ENCODE results near the gene MX1. TPM values are rescaled to one million over a fixed set of nuclear protein-coding genes. Genes with fewer than 3 reads are reported as not detected.
A peak's percentile ranks its signal among the peaks of the same experiment; 100 is the strongest.

Gene MX1, protein sequence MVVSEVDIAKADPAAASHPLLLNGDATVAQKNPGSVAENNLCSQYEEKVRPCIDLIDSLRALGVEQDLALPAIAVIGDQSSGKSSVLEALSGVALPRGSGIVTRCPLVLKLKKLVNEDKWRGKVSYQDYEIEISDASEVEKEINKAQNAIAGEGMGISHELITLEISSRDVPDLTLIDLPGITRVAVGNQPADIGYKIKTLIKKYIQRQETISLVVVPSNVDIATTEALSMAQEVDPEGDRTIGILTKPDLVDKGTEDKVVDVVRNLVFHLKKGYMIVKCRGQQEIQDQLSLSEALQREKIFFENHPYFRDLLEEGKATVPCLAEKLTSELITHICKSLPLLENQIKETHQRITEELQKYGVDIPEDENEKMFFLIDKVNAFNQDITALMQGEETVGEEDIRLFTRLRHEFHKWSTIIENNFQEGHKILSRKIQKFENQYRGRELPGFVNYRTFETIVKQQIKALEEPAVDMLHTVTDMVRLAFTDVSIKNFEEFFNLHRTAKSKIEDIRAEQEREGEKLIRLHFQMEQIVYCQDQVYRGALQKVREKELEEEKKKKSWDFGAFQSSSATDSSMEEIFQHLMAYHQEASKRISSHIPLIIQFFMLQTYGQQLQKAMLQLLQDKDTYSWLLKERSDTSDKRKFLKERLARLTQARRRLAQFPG
- 25.5 TPM for total RNA-seq (ENCODE audit: insufficient read depth, low replicate concordance)

DNA sequence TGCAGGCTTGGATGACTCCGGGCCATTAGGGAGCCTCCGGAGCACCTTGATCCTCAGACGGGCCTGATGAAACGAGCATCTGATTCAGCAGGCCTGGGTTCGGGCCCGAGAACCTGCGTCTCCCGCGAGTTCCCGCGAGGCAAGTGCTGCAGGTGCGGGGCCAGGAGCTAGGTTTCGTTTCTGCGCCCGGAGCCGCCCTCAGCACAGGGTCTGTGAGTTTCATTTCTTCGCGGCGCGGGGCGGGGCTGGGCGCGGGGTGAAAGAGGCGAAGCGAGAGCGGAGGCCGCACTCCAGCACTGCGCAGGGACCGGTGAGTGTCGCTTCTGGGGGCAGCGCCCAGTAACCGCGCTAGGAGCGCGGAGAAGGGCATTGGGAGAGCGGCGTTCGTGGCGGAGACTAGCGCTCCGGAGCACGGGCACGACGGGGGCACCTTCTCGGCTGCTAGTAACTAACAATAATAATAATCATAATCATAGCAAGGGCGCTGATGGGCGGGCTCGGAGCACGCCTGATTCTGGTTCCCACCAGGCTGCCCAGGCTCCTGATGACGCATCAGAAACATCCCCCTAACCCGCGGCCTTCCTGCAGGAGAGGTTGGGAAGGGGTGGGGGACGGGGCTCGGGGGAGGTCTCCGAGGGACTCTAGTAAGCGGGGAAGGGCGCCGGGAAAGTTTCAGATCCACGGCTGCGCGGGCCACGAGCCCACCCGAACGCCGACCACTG lies at the start of gene MX1:
Gene MX1, plus strand, starts transcription at position 286 of the 722 bp plus-strand sequence. CDS start 5,832 bp downstream, outside the sequence.
- DNase-seq (ENCODE audit: low spot score): peak; percentile 38

- no peak for DNase-seq (ENCODE audit: low spot score)
Measured at GRCh38 chr21:41377715-41378114, 48.3 kb upstream of the MX1 start.

DNA sequence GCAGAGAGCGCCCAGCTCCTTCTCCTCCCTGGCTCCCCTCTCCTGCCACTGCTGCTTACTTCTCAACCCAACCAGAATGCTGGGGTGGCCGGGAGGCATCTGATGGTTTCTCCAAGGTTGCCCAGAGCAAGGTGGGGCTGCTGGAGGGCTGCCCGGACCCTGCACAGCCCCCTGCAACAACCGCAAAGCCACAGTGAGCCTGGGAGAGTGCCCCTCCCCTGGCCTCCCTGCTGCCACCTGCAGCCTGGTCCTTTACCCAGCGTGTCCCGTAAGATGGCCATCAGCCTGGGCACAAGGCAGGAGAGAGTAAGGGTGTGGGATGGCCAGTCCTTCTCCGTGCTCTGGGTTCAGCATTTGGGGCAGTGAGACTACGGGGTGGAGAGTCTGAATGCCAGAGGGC lies 47.2 kb upstream of the MX1 start:
- no peak for DNase-seq (ENCODE audit: low spot score)

GRCh38 chr21:41379901-41380300 lies 46.1 kb upstream of the MX1 start:
- no peak for DNase-seq (ENCODE audit: low spot score)

DNA sequence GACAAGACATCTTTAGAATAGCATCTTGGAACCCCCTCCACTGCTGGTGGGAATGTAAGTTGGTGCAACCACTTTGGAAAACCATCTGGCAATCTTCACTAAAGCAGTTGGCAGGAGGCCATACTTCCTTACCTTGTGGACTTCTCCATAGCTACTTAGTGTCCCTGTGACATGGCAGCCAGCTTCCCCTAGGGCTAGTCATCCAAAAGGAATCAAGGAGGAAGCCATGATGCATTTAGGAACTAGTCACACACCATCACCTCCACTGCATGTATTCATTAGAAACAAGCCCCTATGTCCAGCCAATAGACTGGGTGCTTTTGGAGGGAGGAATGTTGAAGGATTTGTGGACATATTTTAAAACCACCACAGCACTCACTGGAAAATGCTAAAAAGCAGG lies 44.3 kb upstream of the MX1 start:
- DNase-seq (ENCODE audit: low spot score): no peak

DNA sequence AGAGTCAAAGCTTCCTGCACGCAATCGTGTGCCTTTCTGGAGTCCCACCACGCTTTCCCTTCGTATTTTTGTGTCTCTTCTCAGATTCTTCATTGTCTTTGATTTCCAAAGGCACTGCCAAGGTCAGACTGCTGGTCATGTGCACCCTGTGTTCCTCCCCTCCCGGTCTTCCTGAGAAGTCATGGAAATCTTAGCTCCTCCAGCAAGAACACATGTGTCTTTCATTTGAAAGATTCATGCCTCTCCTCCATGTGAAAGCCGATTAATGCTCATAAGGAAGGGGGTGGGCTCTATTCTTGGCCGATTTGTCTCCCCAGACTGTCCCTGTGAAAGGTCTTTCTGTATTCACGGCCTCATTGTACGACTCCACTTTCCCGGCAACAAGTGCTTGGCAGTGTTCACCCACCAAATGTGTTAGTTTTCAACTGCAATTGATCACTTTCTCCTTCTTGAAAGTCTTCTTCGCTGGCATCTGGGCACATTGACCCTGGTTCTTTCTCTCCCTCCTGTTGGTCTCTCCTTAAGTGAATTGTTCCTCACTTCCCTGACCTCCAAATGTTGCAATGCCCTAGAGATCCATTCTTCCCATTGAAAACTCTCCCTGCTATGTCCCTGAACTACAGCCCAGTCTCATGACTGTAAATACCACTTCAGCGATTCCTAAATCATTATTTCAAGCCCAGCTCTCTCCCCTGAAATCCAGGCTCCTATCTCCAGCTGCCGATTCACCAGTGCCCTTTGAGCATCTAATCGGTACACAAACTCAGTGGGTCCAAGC lies 38.8 kb upstream of the MX1 start:
- DNase-seq (ENCODE audit: low spot score): no peak

GRCh38 chr21:41387824-41388223 lies 38.2 kb upstream of the MX1 start:
- no peak for DNase-seq (ENCODE audit: low spot score)

GRCh38 chr21:41388259-41388658 lies 37.8 kb upstream of the MX1 start:
- no peak for DNase-seq (ENCODE audit: low spot score)

DNA sequence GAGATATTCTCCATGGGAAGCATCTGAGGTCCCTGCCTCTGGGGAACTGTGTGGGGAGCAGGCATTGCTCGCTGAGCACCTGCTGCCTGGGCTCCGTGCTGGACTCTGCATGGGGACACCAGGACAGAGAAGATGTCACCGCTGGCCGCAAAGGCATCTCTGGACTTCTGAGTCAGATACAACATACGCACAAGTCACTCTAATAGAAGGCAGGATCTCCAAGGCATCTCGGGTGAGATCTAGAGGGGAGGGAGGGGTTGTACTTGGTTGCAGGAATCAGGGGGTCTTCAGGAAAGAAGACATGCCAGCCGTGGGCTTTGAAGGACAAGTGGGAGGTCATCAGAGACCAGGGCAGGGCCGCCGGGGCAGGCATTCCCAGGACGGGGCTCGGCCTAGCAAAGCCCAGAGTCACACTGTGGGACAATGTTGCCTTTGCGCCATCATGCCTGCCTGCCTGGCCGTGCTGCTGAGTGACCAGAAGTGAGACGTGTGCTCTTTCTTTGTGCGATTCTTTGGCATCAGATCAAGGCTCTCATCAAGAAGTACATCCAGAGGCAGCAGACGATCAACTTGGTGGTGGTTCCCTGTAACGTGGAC lies 35.9 kb upstream of the MX1 start:
- DNase-seq (ENCODE audit: low spot score): no peak

DNA sequence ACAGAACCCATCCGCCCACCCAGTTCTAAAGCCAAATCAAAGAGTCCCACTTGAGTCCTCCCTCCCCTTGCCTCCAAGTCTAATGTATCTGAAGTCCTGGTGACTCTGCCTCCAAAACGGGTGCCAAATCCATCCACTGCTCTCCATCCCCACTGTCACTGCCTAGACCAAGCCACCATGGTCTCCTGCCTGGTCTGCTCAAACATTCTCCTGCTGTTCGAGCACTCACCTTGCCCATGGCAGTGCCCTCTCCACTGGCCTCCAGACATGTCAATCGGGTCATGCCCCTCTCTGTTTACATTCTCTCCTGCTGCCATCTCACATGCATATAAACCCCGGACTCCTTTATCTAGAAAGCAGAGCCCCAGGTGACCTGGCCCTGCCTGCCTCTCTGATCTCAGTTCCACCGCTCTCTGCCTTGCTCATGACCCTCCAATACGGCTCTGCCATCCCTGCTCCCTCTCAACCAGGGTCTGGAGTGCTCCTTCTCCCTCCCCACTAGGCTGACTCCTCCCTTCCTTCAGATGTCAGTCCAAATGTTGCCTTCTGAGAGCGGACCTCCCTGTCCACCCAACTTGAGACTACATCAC lies 32.1 kb upstream of the MX1 start:
- DNase-seq (ENCODE audit: low spot score): no peak

DNA sequence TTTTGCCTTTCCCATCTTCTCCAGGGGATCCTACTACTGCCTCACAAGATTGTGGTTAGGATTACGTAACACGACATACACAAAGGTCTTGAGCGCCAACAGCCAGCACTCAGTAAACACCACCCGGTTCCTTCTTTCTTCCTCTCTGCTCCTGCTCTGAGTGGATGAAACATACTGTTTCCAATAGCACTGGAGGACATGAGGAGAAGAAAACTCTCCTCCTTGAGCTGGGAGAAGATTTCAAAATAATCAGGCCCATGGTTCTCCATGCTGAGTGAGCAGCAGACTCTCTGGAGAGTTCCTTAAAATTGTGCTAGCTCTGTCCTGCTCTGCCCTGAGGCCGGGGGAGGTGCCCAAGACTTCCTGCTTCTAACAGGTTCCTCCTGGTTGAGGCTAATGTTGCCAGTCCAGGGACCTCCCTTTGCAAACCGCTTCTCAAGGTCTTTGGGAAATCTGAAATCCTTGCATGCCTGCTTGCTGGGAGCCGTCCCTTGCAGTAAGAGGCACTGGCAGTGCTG lies 29.4 kb upstream of the MX1 start:
- peak; percentile 28 for DNase-seq (ENCODE audit: low spot score)

DNA sequence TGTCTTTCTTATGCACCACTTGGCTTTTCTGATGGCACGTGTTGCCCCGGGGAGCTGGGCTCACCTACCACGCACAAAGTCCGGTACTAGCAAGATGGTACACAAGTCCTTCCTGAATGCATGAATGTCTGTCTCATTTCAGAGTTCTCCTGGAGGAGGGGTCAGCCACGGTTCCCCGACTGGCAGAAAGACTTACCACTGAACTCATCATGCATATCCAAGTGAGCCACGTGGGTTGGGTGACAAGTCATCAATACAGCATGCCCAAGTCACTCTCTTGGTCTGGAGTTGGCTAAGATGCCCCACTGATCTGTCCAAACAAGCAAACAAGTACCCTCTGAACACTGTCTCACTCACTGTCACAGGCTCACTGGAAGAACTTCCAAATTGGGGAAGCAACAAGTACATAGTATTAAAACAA lies 28.6 kb upstream of the MX1 start:
- DNase-seq (ENCODE audit: low spot score): no peak

DNA sequence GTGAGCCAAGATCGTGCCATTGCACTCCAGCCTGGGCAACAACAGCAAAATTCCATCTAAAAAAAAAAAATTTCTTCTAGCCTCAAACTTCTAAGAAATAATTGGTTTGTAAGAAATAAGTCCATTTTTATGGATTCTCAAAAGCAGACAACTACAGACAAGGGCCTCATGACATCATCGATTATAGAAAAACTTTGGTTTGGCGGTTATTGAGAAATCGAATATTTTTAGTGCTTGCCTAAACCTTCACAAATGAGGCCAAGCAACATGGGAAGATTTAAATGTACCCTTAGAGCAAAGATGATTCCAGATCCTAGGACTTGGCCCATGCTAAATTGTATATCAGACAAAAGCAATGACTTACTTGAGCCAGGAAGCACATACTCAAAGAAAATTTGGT lies 27.8 kb upstream of the MX1 start:
- no peak for DNase-seq (ENCODE audit: low spot score)

GRCh38 chr21:41398831-41399230 lies 27.2 kb upstream of the MX1 start:
- DNase-seq (ENCODE audit: low spot score): no peak

- DNase-seq (ENCODE audit: low spot score): no peak
Measured at GRCh38 chr21:41399246-41399800, 26.7 kb upstream of the MX1 start.

DNA sequence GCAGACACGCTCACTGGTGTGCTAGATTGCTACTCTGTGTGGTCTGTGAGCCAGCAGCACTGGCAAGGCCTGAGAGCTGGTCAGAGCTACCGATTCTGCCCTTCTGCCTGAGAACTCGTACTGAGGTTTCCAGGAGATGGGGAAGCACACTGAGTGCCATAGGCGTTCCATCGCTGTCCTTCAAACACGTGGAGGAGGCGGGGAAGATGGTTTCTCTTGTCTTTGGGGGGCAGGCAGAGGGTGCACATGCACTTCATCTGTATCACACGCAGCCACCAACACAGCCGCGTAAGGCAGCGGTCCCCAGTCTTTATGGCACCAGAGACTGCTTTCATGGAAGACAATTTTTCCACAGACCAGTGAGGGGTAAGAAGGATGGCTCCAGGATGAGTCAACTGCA lies 23.8 kb upstream of the MX1 start:
- DNase-seq (ENCODE audit: low spot score): no peak

- DNase-seq (ENCODE audit: low spot score): no peak
Measured at GRCh38 chr21:41402796-41403195, 23.2 kb upstream of the MX1 start.

DNA sequence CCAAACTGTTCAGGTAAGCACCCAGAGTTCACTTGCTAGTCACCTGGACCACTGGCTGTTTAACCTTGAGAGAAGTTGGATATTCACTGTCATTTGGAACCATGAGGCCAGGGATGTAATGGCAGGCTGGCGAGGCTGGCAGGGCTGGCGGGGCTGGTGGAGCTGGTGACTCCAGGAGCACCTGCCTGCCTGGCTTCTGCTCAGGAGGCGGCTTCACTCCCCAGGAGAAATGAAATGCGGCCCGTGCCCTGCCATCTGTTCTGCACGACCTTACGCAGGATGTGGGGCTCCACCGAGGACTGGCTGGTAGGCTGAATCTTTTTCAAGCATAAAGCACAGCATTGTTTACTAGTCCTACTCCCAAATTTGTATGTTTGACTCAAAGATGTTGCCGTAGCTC lies 22.7 kb upstream of the MX1 start:
- DNase-seq (ENCODE audit: low spot score): no peak

- no peak for DNase-seq (ENCODE audit: low spot score)
Measured at GRCh38 chr21:41403966-41404365, 22.1 kb upstream of the MX1 start.

- DNase-seq (ENCODE audit: low spot score): no peak
Measured at GRCh38 chr21:41405321-41405720, 20.7 kb upstream of the MX1 start.
